Vagina (tissue), 2 donors: ENCODE results near the gene TMEM89. TPM values are rescaled to one million over a fixed set of nuclear protein-coding genes. Genes with fewer than 3 reads are reported as not detected.

Experiments
- DNase-seq, 2 donors: peaks; one replicate each; pipeline ENCODE4 v3.0.0-alpha.2; 2017; ENCODE audit errors: extremely low spot score in 2 of 2
- H3K27ac ChIP-seq: fragments of 200-600 bp; sonication (generic); one replicate; pipeline ENCODE4 v1.5.1; 2019
- H3K27me3 ChIP-seq: fragments of 200-600 bp; sonication (generic); one replicate; pipeline ENCODE4 v1.5.1; 2019
- H3K36me3 ChIP-seq, 2 donors: fragments of 200-600 bp; sonication (generic); one replicate each; pipeline ENCODE4 v1.5.1; 2017 to 2019
- H3K4me1 ChIP-seq: fragments of 200-600 bp; sonication (generic); one replicate; pipeline ENCODE4 v1.5.1; 2019
- H3K4me3 ChIP-seq, 2 donors: fragments of 200-600 bp; sonication (generic); 1 replicate in 1 of 2; 2 replicates in 1 of 2; pipeline ENCODE4 v1.5.1; 2016 to 2019
- H3K9me3 ChIP-seq: fragments of 200-600 bp; sonication (generic); one replicate; pipeline ENCODE4 v1.5.1; 2019
- CTCF ChIP-seq, 3 experiments: fragments of 450-650 bp in 2 of 3; fragments of 200-600 bp in 1 of 3; sonication (generic) in 1 of 3; IDR thresholded peaks; one replicate each; pipeline ENCODE4 v1.5.1; 2017 to 2019; ENCODE audit warnings: antibody characterized with exemption in 3 of 3, mild to moderate bottlenecking in 2 of 3, moderate library complexity in 2 of 3
- POLR2A ChIP-seq, 2 donors: fragments of 450-650 bp; IDR thresholded peaks; one replicate each; pipeline ENCODE4 v1.6.1; 2017; ENCODE audit warnings: antibody characterized with exemption in 2 of 2, mild to moderate bottlenecking in 2 of 2, moderate library complexity in 2 of 2
- POLR2AphosphoS5 ChIP-seq, 2 donors: sonication (generic); formaldehyde crosslinking; IDR thresholded peaks; one replicate each; pipeline ENCODE4 v1.9.0; 2017; ENCODE audit warnings: antibody characterized with exemption in 2 of 2, mild to moderate bottlenecking in 2 of 2, low read depth in 1 of 2; ENCODE audit not compliant: insufficient read depth in 1 of 2
- intact Hi-C: fragments of 100-400 bp; cut with DNase I; formaldehyde crosslinking; loops from one replicate; pipeline ENCODE4 v1.15.1; 2023
- total RNA-seq: library from RNA; depleted of rRNA; stranded (reverse); fragments of >200 nt; gene quantifications from one replicate; pipeline ENCODE4 v1.2.3, GENCODE V29; 2016

Gene TMEM89
- total RNA-seq, 1 donor from 2014 or later: not detected

- H3K27ac ChIP-seq: no peak overlapping the region
- H3K27me3 ChIP-seq: no peaks in the 10 kb centered on the region
- H3K4me1 ChIP-seq: no peaks in the 10 kb centered on the region
- DNase-seq: no peak
- TF ChIP-seq CTCF (IDR thresholded peaks at IDR 0.05) (no peak), POLR2A (IDR thresholded peaks at IDR 0.05) (no peak), POLR2AphosphoS5 (IDR thresholded peaks at IDR 0.05; ENCODE audit: insufficient read depth in 1 of 2, low read depth in 1 of 2) (no peak)
- no peaks in the 10 kb centered on the region for H3K9me3 ChIP-seq
- intact Hi-C loops: no loop called here
- H3K36me3 ChIP-seq: no peaks in the 10 kb centered on the region
- no peak overlapping the region for H3K4me3 ChIP-seq
These were observed 23.6 kb upstream of the TMEM89 start for GRCh38 chr3:48644898-48645760.

GRCh38 chr3:48642605-48643004 lies 21.0 kb upstream of the TMEM89 start:
- no peak for TF ChIP-seq CTCF (IDR thresholded peaks at IDR 0.05)
- TF ChIP-seq POLR2AphosphoS5 (IDR thresholded peaks at IDR 0.05; ENCODE audit: insufficient read depth in 1 of 2, low read depth in 1 of 2): no peak
- no peak for TF ChIP-seq POLR2A (IDR thresholded peaks at IDR 0.05)
- H3K4me3 ChIP-seq: no peak overlapping the region
- no peaks in the 10 kb centered on the region for H3K27me3 ChIP-seq
- H3K36me3 ChIP-seq: no peaks in the 10 kb centered on the region
- no peak for DNase-seq
- intact Hi-C loops: no loop called here
- H3K9me3 ChIP-seq: no peaks in the 10 kb centered on the region
- H3K4me1 ChIP-seq: no peaks in the 10 kb centered on the region
- no peak overlapping the region for H3K27ac ChIP-seq

- Histone ChIP-seq H3K27me3 (no peaks in the 10 kb centered on the region), H3K4me1 (peaks cover 2% of the 10 kb centered on the region), H3K4me3 (no peak overlapping the region), H3K27ac (no peak overlapping the region), H3K9me3 (no peaks in the 10 kb centered on the region), H3K36me3 (no peaks in the 10 kb centered on the region)
- TF ChIP-seq POLR2A (IDR thresholded peaks at IDR 0.05) (no peak), CTCF (IDR thresholded peaks at IDR 0.05) (no peak), POLR2AphosphoS5 (IDR thresholded peaks at IDR 0.05; ENCODE audit: insufficient read depth in 1 of 2, low read depth in 1 of 2) (no peak)
- intact Hi-C loops: no loop called here
- no peak for DNase-seq
These were observed 19.8 kb upstream of the TMEM89 start for GRCh38 chr3:48641396-48641795.

GRCh38 chr3:48639944-48640606 lies 18.5 kb upstream of the TMEM89 start:
- Histone ChIP-seq H3K9me3 (no peaks in the 10 kb centered on the region), H3K36me3 (no peaks in the 10 kb centered on the region), H3K4me3 (no peak overlapping the region), H3K27ac (no peak overlapping the region), H3K27me3 (no peaks in the 10 kb centered on the region), H3K4me1 (peaks cover 10% of the 10 kb centered on the region)
- TF ChIP-seq CTCF (IDR thresholded peaks at IDR 0.05) (no peak), POLR2AphosphoS5 (IDR thresholded peaks at IDR 0.05; ENCODE audit: insufficient read depth in 1 of 2, low read depth in 1 of 2) (no peak), POLR2A (IDR thresholded peaks at IDR 0.05) (no peak)
- intact Hi-C loops: no loop called here
- no peak for DNase-seq

GRCh38 chr3:48637305-48637704 lies 15.7 kb upstream of the TMEM89 start:
- no peak for TF ChIP-seq CTCF (IDR thresholded peaks at IDR 0.05)
- TF ChIP-seq POLR2AphosphoS5 (IDR thresholded peaks at IDR 0.05; ENCODE audit: insufficient read depth in 1 of 2, low read depth in 1 of 2): no peak
- no peak for TF ChIP-seq POLR2A (IDR thresholded peaks at IDR 0.05)
- no peak for DNase-seq
- H3K27ac ChIP-seq: no peak overlapping the region
- H3K27me3 ChIP-seq: no peaks in the 10 kb centered on the region
- H3K9me3 ChIP-seq: no peaks in the 10 kb centered on the region
- peaks cover 30% of the 10 kb centered on the region for H3K4me1 ChIP-seq
- peaks cover 0 to 8% of the 10 kb centered on the region in 2 donors for H3K36me3 ChIP-seq
- no peak overlapping the region for H3K4me3 ChIP-seq
- intact Hi-C loops: no loop called here
